WERI-Rb-1 (cell line): ENCODE results near the gene COL4A4.

ENCODE experiments used
- DNase-seq: peaks from one replicate; pipeline ENCODE4 v3.0.0-alpha.2; 2020
- H3K27ac ChIP-seq: fragments of 250-450 bp; sonication (Bioruptor Pico); 2 replicates; pipeline ENCODE4 v1.5.1; 2020; ENCODE audit warnings: mild to moderate bottlenecking, moderate library complexity
- H3K27me3 ChIP-seq: fragments of 250-450 bp; sonication (Bioruptor Pico); 2 replicates; pipeline ENCODE4 v1.5.1; 2021; ENCODE audit warnings: mild to moderate bottlenecking, low read depth, moderate library complexity; ENCODE audit not compliant: insufficient read depth, severe bottlenecking
- H3K36me3 ChIP-seq: fragments of 250-450 bp; sonication (Bioruptor Pico); 2 replicates; pipeline ENCODE4 v1.5.1; 2020; ENCODE audit warnings: mild to moderate bottlenecking, moderate library complexity
- H3K4me3 ChIP-seq: 2 replicates; pipeline ENCODE4 v1.5.1; 2011; ENCODE audit warnings: low read depth, mild to moderate bottlenecking, control low read depth, low read length
- H3K9me3 ChIP-seq: fragments of 250-450 bp; sonication (Bioruptor Pico); 2 replicates; pipeline ENCODE4 v1.5.1; 2021; ENCODE audit warnings: mild to moderate bottlenecking, moderate library complexity; ENCODE audit not compliant: severe bottlenecking
- TF ChIP-seq, protein P1 (sequence below): IDR thresholded peaks from 2 replicates; pipeline ENCODE4 v1.5.1; 2011; ENCODE audit warnings: low read depth, mild to moderate bottlenecking, control low read depth, inconsistent platforms, low read length

COL4A4 gene

GRCh38 chr2:226973816-226974215 lies 190.2 kb downstream of the COL4A4 start:
- H3K27ac ChIP-seq = no peak overlapping the region
- no peaks in the 10 kb centered on the region for H3K9me3 ChIP-seq
- no peaks in the 10 kb centered on the region for H3K36me3 ChIP-seq
- no peaks in the 10 kb centered on the region for H3K27me3 ChIP-seq
- no peak overlapping the region for H3K4me3 ChIP-seq
- TF ChIP-seq, protein P1, sequence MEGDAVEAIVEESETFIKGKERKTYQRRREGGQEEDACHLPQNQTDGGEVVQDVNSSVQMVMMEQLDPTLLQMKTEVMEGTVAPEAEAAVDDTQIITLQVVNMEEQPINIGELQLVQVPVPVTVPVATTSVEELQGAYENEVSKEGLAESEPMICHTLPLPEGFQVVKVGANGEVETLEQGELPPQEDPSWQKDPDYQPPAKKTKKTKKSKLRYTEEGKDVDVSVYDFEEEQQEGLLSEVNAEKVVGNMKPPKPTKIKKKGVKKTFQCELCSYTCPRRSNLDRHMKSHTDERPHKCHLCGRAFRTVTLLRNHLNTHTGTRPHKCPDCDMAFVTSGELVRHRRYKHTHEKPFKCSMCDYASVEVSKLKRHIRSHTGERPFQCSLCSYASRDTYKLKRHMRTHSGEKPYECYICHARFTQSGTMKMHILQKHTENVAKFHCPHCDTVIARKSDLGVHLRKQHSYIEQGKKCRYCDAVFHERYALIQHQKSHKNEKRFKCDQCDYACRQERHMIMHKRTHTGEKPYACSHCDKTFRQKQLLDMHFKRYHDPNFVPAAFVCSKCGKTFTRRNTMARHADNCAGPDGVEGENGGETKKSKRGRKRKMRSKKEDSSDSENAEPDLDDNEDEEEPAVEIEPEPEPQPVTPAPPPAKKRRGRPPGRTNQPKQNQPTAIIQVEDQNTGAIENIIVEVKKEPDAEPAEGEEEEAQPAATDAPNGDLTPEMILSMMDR = no peak
- DNase-seq = no peak

DNA sequence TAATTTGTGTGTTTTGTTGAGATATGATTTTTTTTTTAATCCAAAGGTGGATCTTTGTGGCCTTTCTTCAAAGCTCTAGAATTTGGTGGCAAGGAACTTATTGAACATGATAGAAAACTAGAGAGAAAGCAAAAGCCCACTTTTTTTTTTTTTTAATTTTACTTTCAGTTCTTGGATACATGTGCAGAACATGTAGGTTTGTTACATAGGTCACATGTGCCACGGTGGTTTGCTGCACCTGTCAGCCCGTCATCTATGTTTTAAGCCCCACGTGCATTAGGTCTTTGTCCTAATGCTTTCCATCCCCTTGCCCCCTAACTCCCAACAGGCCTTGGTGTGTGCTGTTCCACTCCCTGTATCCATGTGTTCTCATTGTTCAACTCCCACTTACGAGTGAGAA lies 192.2 kb downstream of the COL4A4 start:
- DNase-seq = no peak
- no peaks in the 10 kb centered on the region for H3K36me3 ChIP-seq
- no peak overlapping the region for H3K27ac ChIP-seq
- no peak overlapping the region for H3K4me3 ChIP-seq
- TF ChIP-seq, protein P1 = no peak
- H3K9me3 ChIP-seq = no peaks in the 10 kb centered on the region
- H3K27me3 ChIP-seq = no peaks in the 10 kb centered on the region

DNA sequence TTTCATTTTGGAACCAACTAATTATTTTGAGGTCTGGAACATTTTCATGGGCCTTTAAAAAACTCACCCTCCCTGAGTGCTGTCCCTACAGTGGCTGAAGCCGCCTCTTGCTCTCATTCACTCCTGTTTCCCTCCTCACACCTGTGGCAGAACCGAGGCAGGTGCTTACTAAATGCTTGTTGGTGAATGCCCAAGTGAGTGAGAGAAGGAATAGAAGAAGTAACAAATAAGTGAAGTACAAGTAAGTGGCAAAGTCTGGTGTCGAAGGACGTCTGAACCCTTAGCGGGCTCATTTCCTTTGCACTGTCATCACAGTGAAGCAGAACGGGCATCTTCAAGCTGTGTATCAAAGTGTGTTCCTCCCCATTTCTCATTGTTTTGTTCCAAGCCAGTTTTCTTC lies 192.9 kb downstream of the COL4A4 start:
- Histone ChIP-seq H3K9me3 (no peaks in the 10 kb centered on the region), H3K36me3 (no peaks in the 10 kb centered on the region), H3K27me3 (no peaks in the 10 kb centered on the region), H3K27ac (no peak overlapping the region), H3K4me3 (no peak overlapping the region)
- DNase-seq = no peak
- TF ChIP-seq, protein P1 = no peak

GRCh38 chr2:226970362-226970761 lies 193.6 kb downstream of the COL4A4 start:
- no peaks in the 10 kb centered on the region for H3K9me3 ChIP-seq
- TF ChIP-seq, protein P1 = no peak
- H3K27me3 ChIP-seq = no peaks in the 10 kb centered on the region
- H3K36me3 ChIP-seq = no peaks in the 10 kb centered on the region
- H3K4me3 ChIP-seq = no peak overlapping the region
- H3K27ac ChIP-seq = no peak overlapping the region
- no peak for DNase-seq

DNA sequence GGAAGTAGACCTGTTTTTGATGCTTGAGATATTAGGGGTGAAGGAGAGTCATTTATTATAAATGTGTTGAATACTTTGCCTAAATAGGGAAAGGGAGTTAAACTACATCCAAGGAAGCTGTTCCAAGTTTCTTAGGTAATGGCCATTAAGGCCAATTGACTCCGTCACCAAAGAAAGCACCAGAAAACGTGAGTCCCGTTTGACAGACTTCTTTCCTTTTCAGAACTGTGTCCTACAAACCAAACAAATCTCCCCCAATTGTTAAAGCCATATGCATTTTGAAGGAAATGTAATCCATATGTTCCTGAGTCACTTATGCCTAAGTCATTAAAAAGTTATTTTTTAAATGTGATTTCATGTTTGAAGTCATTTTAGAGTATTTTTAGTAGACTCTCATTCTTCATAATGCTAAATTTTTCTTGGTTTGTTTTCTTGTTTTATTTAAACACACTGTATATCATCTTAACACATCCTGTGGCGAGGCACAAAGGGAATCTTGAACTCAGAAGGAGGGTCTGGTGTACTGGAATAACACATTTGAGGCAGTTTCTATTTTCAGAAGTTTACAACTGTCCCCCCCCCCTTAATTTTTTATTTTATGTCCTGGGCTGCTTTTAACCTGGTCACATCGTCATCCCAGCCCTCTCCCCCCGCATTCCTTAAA lies 194.5 kb downstream of the COL4A4 start:
- H3K36me3 ChIP-seq = no peaks in the 10 kb centered on the region
- H3K27ac ChIP-seq = no peak overlapping the region
- TF ChIP-seq, protein P1 = no peak
- H3K9me3 ChIP-seq = no peaks in the 10 kb centered on the region
- no peak overlapping the region for H3K4me3 ChIP-seq
- H3K27me3 ChIP-seq = no peaks in the 10 kb centered on the region
- DNase-seq = no peak

DNA sequence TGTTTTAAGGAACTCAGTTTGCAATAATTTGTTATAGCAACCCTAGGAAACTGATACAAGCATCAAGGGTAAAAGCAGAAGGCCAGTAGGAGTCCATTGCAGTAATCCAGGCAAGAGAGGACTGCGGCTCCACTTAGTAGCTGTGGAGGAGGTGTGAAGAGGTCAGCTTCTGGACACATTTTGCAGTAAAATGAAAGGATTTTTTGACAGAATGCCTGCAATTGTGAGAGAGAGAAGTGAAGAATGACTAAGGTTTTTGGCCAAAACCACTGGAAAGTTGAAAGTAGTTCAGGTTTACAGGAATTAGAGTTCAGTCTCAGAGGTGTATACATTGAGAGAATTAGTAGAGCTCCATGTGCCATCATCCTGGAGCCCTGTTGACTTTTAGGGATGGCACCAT lies 198.6 kb downstream of the COL4A4 start:
- no peak overlapping the region for H3K27ac ChIP-seq
- no peaks in the 10 kb centered on the region for H3K9me3 ChIP-seq
- DNase-seq = no peak
- H3K36me3 ChIP-seq = no peaks in the 10 kb centered on the region
- TF ChIP-seq, protein P1 = no peak
- H3K27me3 ChIP-seq = no peaks in the 10 kb centered on the region
- no peak overlapping the region for H3K4me3 ChIP-seq
